GM12875 (cell line): Measurements from ENCODE around the gene ELF1.

Experiments
- H3K4me3 ChIP-seq: one replicate; pipeline ENCODE4 v1.5.1; 2011; ENCODE audit warnings: low read depth, low read length, control low read depth
- TF ChIP-seq, protein P1 (sequence below): IDR thresholded peaks from 2 replicates; pipeline ENCODE4 v1.5.1; 2011; ENCODE audit warnings: low read depth, mild to moderate bottlenecking, control low read depth, inconsistent platforms, low read length, moderate library complexity, borderline replicate concordance; ENCODE audit not compliant: insufficient read depth

Gene ELF1

DNA sequence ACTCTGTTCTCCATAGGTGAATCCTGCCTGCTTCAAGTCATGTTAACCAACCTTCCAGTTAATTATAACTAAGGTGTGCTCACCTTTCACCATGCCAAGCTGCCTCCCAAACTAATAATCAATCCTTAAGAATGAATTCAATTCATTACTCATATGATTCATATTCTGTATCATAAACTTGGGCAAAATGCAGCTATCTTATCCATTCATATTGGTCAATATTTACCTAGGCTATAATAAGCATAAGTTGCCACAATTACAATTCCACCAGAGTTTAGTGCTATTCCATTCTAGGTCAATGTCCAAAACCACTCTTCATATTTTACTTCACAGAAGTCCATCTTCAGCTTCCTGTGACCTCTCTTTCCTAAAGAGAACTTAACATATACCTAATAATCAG is 13.4 kb downstream of the ELF1 start:
- TF ChIP-seq, protein P1, sequence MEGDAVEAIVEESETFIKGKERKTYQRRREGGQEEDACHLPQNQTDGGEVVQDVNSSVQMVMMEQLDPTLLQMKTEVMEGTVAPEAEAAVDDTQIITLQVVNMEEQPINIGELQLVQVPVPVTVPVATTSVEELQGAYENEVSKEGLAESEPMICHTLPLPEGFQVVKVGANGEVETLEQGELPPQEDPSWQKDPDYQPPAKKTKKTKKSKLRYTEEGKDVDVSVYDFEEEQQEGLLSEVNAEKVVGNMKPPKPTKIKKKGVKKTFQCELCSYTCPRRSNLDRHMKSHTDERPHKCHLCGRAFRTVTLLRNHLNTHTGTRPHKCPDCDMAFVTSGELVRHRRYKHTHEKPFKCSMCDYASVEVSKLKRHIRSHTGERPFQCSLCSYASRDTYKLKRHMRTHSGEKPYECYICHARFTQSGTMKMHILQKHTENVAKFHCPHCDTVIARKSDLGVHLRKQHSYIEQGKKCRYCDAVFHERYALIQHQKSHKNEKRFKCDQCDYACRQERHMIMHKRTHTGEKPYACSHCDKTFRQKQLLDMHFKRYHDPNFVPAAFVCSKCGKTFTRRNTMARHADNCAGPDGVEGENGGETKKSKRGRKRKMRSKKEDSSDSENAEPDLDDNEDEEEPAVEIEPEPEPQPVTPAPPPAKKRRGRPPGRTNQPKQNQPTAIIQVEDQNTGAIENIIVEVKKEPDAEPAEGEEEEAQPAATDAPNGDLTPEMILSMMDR, result no peak
- no peak overlapping the region for H3K4me3 ChIP-seq

DNA sequence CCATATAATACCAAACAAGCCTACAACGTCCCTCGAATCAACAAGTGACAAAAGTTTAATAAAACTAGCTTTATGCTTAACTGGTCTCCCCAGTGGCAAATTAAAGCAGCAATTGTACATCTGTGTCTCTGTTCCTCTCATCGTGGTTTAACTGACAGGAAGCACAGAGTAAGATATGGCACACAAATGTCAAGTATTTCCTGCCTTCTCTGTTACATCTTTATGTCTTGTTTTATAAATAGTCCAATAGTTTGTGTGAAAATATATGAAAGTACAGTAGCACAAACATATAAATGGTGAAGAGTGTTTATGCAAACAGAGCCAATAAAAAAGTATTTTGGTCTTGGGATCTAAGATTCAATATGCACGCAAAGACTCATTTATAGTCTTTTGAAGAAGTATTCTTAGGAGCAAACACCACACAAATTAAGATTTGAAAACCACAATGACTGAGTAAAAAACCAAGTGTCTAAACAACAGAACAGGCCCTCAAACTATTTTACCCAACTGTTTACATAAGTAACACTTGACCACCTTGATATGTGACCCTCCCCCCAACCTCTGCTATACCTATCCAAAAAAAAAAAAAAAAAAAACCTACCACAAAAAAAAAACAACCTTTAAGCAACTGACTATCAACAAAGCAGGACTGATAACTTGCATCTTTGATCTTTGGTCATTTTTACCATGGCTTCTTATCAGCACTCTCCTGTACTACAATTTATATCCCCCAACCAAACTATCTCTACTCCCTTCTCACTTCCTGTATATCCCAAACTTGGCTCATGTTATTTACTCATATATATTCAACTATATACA is 14.0 kb downstream of the ELF1 start:
- TF ChIP-seq, protein P1, result no peak
- no peak overlapping the region for H3K4me3 ChIP-seq

DNA sequence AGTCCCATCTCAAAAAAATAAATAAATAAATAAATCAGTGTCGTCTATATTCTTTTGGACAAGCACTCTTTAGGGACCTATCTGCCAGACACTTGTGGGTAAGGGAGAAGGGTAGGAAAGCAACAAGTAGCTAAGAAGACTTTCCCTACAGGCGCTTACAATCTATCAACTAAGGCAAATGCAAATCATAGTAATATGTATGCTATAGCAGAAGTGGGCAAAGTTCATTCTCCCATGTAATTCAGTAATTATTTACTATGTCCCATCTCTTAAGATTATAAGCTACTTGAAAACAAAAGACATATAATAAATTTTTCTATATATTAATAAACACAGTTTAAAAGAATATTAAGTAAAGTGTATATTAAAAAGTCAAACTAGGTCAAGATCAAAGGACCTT is 16.5 kb downstream of the ELF1 start:
- H3K4me3 ChIP-seq, result no peak overlapping the region
- TF ChIP-seq, protein P1, result no peak

DNA sequence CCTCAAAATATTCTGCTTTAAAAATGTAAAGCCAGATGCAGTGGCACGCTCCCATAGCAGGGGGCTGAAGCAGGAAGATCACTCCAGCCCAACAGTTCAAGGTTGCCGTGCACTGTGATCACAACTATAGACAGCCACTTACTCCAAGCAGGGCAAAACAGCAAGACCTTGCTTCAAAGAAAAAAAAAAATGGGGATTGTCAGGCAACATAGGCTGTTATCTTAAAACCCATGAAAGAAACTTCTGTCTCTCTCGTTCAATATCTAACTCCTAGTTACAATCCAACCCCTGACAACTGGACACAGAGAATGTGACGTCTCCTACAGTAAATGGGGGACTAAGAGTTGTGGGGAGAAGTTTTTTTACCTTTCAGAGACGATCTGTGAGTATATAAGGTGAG is 17.4 kb downstream of the ELF1 start:
- TF ChIP-seq, protein P1, result no peak
- no peak overlapping the region for H3K4me3 ChIP-seq

DNA sequence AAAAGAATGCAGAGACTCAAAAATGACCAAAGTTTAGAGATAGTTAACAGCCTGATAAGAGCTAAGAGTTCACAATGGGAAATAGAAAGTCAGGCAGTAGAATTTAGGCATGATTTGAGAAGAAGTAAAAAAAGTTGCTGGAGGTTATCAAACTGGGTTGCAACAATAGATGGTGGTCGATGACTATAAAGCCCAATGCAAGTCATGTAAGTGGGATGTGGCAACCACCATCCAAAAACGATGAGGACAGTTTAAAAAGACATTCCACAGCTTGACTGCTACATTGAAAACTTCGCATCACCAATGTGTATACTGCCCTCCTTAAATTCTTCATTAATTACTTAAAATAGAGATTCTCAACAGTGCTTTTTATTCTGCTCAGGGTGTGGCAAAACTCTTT is 19.7 kb downstream of the ELF1 start:
- TF ChIP-seq, protein P1, result no peak

DNA sequence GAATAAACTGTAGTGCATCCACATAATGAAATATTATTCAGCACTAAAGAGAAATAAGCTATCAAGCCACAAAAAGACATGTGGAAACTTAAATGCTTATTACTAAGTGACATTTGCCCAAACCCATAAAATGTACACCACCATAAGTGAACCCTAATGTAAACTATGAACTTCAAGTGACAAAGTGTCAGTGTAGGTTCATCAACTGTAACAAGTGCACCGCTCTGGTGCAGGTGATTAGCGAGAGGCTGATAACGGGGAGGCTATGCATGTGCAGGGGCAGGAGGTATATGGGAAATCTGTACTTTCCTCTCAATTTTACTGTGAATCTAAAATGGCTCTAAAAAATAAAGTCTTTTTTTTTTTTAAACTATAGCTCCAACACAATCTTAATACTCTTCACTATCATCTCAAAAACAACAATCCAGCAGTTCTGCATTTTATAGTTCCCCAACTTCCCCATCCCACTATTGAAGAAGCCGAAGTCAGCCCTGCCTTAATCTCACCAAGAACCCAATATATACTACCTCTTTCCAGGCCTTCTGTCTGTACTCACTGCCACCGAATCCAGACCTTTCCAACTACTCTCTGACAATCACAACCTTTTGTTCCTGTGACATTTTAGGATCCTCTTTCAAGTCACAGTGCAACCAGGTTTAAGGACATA is 22.6 kb downstream of the ELF1 start:
- H3K4me3 ChIP-seq, result no peak overlapping the region
- TF ChIP-seq, protein P1, result no peak

More for the DNA sequence above, 19.7 kb downstream of the ELF1 start:
- no peak overlapping the region for H3K4me3 ChIP-seq

DNA sequence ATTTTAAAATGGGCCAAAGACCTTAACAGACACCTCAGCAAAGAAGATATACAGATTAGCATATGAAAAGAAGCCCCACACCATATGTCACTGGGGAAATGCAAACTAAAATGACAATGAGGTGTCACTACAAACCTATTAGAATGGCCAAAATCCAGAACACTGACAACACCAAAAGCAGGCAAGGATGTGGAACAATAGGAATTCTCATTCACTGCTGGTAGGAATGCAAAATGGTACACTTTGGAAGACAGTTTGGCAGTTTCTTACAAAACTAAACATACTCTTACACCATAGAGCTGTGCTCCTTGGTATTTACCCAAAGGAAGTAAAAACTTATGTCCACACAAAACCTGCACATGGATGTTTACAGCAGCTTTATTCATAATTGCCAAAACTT is 23.1 kb downstream of the ELF1 start:
- TF ChIP-seq, protein P1, result no peak
- no peak overlapping the region for H3K4me3 ChIP-seq
